ENCODE results near the gene ZSWIM9. TPM values are rescaled to one million over a fixed set of nuclear protein-coding genes. Genes with fewer than 3 reads are reported as not detected.

ZSWIM9 gene
- total and polyA plus RNA-seq, 2 donors (not counting 3 experiments of a cell fraction or from before 2014, with no cell fraction given), result 1.0 to 8.6 TPM

DNA sequence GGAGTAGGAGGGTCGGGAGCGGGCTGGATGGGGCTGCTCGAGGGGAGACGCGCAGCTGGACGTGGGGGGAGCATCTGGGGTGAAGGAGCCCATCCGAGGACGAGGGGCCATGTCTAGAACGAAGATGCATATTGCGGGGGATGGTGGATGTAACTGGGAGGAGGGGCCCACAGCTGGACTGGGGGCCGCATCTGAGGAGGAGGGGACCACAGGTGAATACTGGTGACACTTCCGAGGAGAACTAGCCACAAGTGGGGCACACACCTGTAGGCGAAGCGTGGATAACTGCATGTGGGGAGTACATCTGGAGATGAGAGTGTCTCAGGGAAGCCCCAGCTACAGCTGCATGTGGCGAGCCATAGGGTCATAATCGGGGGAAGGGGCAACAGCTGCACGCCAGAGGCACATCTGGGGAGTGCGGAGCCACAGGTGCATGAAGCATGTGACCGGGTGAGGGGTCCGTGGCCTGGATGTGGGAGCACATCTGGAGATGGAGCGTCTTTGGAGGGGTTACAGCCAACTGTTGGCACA lies 402 bp downstream of the ZSWIM9 start:
- TF ChIP-seq POLR2AphosphoS5 (IDR thresholded peaks at IDR 0.05; ENCODE audit: insufficient read depth, low read depth, low read length) (no peak), POLR2A (IDR thresholded peaks at IDR 0.05; ENCODE audit: low read depth, low read length) (no peak), EZH2 (IDR thresholded peaks at IDR 0.05; ENCODE audit: borderline replicate concordance, low read depth, low read length, severe bottlenecking) (no peak), GATA2 (IDR thresholded peaks at IDR 0.05; ENCODE audit: insufficient read depth, insufficient read length, low read depth, low read length) (no peak), MYC (IDR thresholded peaks at IDR 0.05; ENCODE audit: low read depth, low read length) (no peak), JUN (IDR thresholded peaks at IDR 0.05; ENCODE audit: borderline replicate concordance, insufficient read depth, insufficient read length, low read depth) (no peak), FOS (IDR thresholded peaks at IDR 0.05; ENCODE audit: borderline replicate concordance, insufficient read depth, low read length) (no peak)
- TF ChIP-seq, protein P1, sequence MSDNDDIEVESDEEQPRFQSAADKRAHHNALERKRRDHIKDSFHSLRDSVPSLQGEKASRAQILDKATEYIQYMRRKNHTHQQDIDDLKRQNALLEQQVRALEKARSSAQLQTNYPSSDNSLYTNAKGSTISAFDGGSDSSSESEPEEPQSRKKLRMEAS (IDR thresholded peaks at IDR 0.05; ENCODE audit: insufficient read depth, insufficient read length), result no peak
- TF ChIP-seq, protein P2, sequence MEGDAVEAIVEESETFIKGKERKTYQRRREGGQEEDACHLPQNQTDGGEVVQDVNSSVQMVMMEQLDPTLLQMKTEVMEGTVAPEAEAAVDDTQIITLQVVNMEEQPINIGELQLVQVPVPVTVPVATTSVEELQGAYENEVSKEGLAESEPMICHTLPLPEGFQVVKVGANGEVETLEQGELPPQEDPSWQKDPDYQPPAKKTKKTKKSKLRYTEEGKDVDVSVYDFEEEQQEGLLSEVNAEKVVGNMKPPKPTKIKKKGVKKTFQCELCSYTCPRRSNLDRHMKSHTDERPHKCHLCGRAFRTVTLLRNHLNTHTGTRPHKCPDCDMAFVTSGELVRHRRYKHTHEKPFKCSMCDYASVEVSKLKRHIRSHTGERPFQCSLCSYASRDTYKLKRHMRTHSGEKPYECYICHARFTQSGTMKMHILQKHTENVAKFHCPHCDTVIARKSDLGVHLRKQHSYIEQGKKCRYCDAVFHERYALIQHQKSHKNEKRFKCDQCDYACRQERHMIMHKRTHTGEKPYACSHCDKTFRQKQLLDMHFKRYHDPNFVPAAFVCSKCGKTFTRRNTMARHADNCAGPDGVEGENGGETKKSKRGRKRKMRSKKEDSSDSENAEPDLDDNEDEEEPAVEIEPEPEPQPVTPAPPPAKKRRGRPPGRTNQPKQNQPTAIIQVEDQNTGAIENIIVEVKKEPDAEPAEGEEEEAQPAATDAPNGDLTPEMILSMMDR (IDR thresholded peaks at IDR 0.05; ENCODE audit: extremely low read depth in 1 of 2, insufficient read depth in 1 of 2, low read depth in 1 of 2, low read length in 2 of 2), result no peak
- dilution Hi-C loops (cut with MboI; ENCODE audit: extremely low pct_ligation_motif_present, low sequenced_read_pairs) (no loop called here), intact Hi-C loops (cut with micrococcal nuclease) (loop anchor here (1.0 to 2.0 kb wide), 6 partner anchors 19 to 90 kb away; no protein-coding TSS in a partner anchor)
- Histone ChIP-seq H3K27me3 (ENCODE audit: control insufficient read depth in 2 of 2, insufficient read depth in 2 of 2, low read length in 2 of 2) (no peaks in the 10 kb centered on the region), H3K9ac (replicated peaks; ENCODE audit: extremely low read depth, insufficient read depth, low read length) (peak overlapping the region; percentile 85), H3K9me3 (replicated peaks; ENCODE audit: control insufficient read depth, insufficient read depth, low read length) (no peaks in the 10 kb centered on the region), H3K4me1 (ENCODE audit: control insufficient read depth, extremely low read depth, insufficient read depth, low read length) (peaks cover 13% of the 10 kb centered on the region), H4K20me1 (replicated peaks; ENCODE audit: control insufficient read depth, extremely low read depth, insufficient read depth, low read length) (no peaks in the 10 kb centered on the region), H3K4me3 (replicated peaks in 1 of 3; ENCODE audit: insufficient read depth in 1 of 3, low read depth in 1 of 3, low read length in 3 of 3) (peak overlapping the region; percentile 69 to 88 (median 87)), H3K36me3 (ENCODE audit: control insufficient read depth in 2 of 2, extremely low read depth in 1 of 2, insufficient read depth in 2 of 2, low read length in 2 of 2) (peaks cover 0 to 6% of the 10 kb centered on the region in 2 experiments), H2AFZ (ENCODE audit: low read depth, low read length) (peak overlapping the region; percentile 55), H3K9me1 (replicated peaks; ENCODE audit: control insufficient read depth, extremely low read depth, insufficient read depth, low read length) (no peaks in the 10 kb centered on the region), H3K4me2 (ENCODE audit: insufficient read depth, low read length) (peak overlapping the region; percentile 92), H3K27ac (ENCODE audit: insufficient read depth, low read depth, low read length) (peak overlapping the region; percentile 37), H3K79me2 (ENCODE audit: control insufficient read depth, insufficient read depth, low read length) (peaks cover 28% of the 10 kb centered on the region)
- BruUV-seq (replicated peaks), result no TSS peak
- ChIA-PET CTCF (interaction anchor here (1.0 to 1.5 kb wide), 2 partner anchors 18 to 33 kb away, joined by 3 to 4 read pairs; no protein-coding TSS in a partner anchor), POLR2A (interaction anchor here (0.6 kb wide), 1 partner anchor 31 kb away, joined by 4 read pairs; no protein-coding TSS in a partner anchor)
- DNase-seq (ENCODE audit: low read depth, low spot score), result no peak
- FAIRE-seq, result no peak

All from endothelial cell of umbilical vein (primary cell).